Astrocyte of the cerebellum (primary cell): ENCODE results near the gene NOTCH3.

Source experiments
- DNase-seq: peaks from one replicate; pipeline ENCODE4 v3.0.0-alpha.2; 2011; ENCODE audit warnings: low read depth
- H3K4me3 ChIP-seq: 2 replicates; pipeline ENCODE4 v1.5.1; 2011; ENCODE audit warnings: mild to moderate bottlenecking, low read depth, low read length, moderate library complexity
- in situ Hi-C: cut with HindIII; loops from 2 replicates; pipeline ENCODE4 v1.10.0; 2017; ENCODE audit warnings: low sequenced_read_pairs
- TF ChIP-seq, protein P1 (sequence below): IDR thresholded peaks from 2 replicates; pipeline ENCODE4 v1.5.1; 2012; ENCODE audit warnings: low read length, low read depth, moderate library complexity, mild to moderate bottlenecking; ENCODE audit errors: missing control alignments

NOTCH3 gene

GRCh38 chr19:15200553-15201364 is at the start of gene NOTCH3:
Gene NOTCH3 (minus strand): TSS chr19:15200995. CDS start chr19:15200905, 90 bp downstream.
- in situ Hi-C loops, result loop anchor here (5.0 kb wide), 1 partner anchor 127 kb away; no protein-coding TSS in a partner anchor
- no peak for DNase-seq
- TF ChIP-seq, protein P1, sequence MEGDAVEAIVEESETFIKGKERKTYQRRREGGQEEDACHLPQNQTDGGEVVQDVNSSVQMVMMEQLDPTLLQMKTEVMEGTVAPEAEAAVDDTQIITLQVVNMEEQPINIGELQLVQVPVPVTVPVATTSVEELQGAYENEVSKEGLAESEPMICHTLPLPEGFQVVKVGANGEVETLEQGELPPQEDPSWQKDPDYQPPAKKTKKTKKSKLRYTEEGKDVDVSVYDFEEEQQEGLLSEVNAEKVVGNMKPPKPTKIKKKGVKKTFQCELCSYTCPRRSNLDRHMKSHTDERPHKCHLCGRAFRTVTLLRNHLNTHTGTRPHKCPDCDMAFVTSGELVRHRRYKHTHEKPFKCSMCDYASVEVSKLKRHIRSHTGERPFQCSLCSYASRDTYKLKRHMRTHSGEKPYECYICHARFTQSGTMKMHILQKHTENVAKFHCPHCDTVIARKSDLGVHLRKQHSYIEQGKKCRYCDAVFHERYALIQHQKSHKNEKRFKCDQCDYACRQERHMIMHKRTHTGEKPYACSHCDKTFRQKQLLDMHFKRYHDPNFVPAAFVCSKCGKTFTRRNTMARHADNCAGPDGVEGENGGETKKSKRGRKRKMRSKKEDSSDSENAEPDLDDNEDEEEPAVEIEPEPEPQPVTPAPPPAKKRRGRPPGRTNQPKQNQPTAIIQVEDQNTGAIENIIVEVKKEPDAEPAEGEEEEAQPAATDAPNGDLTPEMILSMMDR, result no peak
- H3K4me3 ChIP-seq, result peak within 1 kb of the TSS; percentile 58

GRCh38 chr19:15250640-15250993 is 49.8 kb upstream of the NOTCH3 start:
- in situ Hi-C loops, result no loop called here
- no peak for DNase-seq
- TF ChIP-seq, protein P1, result no peak
- no peak overlapping the region for H3K4me3 ChIP-seq

DNA sequence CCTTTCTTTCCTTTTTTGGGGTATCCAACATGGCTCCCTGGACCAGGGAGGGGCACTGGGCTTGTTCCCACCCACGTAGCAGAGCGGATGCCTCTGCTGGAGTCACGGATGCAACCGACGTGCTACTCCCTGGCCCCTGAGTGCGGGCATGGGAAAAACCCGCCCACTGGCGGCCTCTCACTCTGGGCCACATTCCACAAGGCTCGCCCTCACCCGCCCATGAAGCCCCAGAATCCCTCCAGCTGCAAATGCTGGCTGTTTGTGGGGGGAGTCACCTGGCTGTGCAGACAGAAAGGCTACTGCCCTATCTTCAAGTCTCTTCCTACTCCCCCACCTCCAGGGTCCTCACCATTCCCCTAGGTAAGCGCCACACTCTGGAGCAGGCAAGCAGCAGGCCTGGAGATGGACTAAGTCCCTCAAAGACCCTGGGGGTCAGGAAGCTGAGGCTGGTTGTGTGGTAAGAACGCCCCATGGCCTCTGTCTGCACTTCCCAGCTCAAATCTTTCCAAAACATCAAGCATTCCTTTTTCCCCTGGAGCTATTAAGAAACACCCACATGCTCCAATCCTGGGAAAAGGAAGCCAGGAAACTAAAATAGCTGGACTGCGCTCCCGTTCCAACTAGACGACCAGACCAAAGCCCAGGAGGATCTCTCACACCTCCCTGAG is 49.3 kb upstream of the NOTCH3 start:
- peak; percentile 78 for DNase-seq
- TF ChIP-seq, protein P1, result no peak
- no peak overlapping the region for H3K4me3 ChIP-seq
- in situ Hi-C loops, result loop anchor here (5.0 to 10.0 kb wide), 2 partner anchors 52 to 65 kb away; no protein-coding TSS in a partner anchor

DNA sequence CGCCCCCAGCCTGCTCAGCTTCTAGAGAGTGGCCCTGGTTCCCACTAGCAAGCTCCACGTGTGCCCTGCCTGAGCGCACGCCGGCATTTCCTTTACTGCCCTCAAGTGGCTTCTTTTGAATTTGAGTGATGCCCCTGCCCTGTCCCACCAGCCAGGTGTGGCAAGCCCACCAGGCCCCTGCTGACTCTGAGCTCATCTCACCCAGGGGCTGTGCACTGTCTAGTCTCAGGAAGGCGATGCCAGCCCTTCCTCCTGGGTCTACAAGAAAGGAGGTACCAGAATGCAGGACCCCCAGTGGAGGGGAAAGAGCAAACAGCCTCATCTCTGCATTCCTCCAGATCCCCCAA is 48.7 kb upstream of the NOTCH3 start:
- no peak for DNase-seq
- H3K4me3 ChIP-seq, result no peak overlapping the region
- in situ Hi-C loops, result loop anchor here (5.0 to 10.0 kb wide), 2 partner anchors 53 to 65 kb away; no protein-coding TSS in a partner anchor
- TF ChIP-seq, protein P1, result no peak

DNA sequence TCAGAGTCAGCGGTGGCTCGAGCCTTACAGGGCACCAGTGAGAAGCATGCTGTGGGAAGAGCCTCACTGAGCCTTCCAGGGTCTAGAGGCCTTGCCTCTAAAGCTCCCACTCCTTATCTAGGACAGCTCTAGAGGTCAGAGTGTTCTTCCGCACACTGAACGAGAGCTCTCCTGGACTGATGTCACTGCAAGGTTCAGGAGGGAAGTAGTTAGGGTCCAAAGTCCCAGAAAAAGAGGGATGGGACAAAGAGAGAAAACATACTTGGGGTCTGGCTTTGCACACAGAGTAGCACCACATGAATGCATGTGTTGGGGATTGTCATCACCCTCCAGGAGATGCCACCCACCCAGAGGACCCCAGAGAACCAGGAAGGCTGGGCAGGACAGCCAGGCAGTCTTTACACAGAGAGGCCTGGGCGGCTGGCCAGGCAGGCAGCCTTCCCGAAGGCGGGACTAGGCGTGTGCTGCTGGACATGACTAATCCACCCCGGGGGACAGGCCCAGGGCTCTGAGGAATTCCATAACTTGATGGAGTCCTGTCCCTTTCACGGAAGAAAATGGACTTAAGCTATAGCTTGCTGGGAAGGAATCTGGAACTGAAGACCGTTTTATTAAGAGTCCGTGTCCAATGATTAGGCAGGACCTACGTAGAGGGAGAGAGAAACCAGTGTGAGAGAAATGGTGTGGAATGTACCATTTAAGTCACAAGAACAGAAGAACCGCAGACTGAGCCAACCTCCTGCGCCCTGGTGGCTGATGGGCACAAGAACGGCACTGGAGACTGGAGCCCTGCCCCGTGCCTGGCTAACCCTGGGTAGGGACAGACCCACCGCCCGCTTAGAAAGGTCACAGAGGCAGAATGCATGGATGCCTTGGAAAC is 48.1 kb upstream of the NOTCH3 start:
- H3K4me3 ChIP-seq, result no peak overlapping the region
- in situ Hi-C loops, result loop anchor here (5.0 to 10.0 kb wide), 2 partner anchors 53 to 64 kb away; no protein-coding TSS in a partner anchor
- TF ChIP-seq, protein P1, result no peak
- peak; percentile 81 for DNase-seq

- H3K4me3 ChIP-seq, result no peak overlapping the region
- in situ Hi-C loops, result loop anchor here (5.0 to 10.0 kb wide), 2 partner anchors 54 to 63 kb away; no protein-coding TSS in a partner anchor
- TF ChIP-seq, protein P1, result no peak
- no peak for DNase-seq
These were observed 47.3 kb upstream of the NOTCH3 start for GRCh38 chr19:15248106-15248505.
